SJCRH30 (cell line): ENCODE results near the gene PARP12. TPM values are rescaled to one million over a fixed set of nuclear protein-coding genes. Genes with fewer than 3 reads are reported as not detected.

Experiments
- total RNA-seq: library from RNA; depleted of rRNA; stranded (reverse); fragments of >200 nt; shearing (Covaris generic); gene quantifications from 2 replicates; pipeline ENCODE4 v1.2.3, GENCODE V29; 2014; rRNA removed

PARP12 gene
- total RNA-seq, 1 experiment from 2014 or later, result not detected

Other genes with a start within 250 kb of the PARP12 start
- 2.9 and 3.2 TPM in 2 replicates for gene TBXAS1, start 233.7 kb downstream of the PARP12 start, total RNA-seq
- 1.8 TPM in 2 replicates for gene KDM7A, start 114.0 kb upstream of the PARP12 start, total RNA-seq